HG02588 (cell line): ENCODE results near the gene KRTAP5-11.
"Not testable (repeated sequence)": the region's sequence is repeated elsewhere in the genome, so short reads cannot be mapped to it uniquely, and the experiment has no call there.

ENCODE experiments used
- ATAC-seq: cut with Tn5 transposase; IDR thresholded peaks from one replicate; pipeline ENCODE4 v1.9.1; 2021; ENCODE audit warnings: mild to moderate bottlenecking, moderate library complexity; ENCODE audit not compliant: unreplicated experiment

The KRTAP5-11 gene, protein sequence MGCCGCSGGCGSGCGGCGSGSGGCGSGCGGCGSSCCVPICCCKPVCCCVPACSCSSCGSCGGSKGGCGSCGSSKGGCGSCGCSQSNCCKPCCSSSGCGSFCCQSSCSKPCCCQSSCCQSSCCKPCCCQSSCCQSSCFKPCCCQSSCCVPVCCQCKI

DNA sequence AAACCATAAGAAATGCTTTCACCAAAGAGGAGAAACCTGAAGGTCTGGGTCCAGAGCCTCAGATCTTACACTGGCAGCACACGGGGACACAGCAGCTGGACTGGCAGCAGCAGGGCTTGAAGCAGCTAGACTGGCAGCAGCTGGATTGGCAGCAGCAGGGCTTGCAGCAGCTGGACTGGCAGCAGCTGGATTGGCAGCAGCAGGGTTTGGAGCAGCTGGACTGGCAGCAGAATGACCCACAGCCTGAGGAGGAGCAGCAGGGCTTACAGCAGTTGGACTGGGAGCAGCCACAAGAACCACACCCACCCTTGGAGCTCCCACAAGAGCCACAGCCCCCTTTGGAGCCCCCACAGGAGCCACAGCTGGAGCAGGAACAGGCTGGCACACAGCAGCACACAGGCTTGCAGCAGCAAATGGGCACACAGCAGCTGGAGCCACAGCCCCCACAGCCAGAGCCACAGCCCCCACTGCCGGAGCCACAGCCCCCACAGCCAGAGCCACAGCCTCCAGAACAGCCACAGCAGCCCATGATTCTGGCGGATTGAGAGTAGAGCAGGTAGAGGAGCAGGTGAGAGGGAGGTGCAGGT lies at the start of gene KRTAP5-11:
Gene KRTAP5-11, minus strand, starts transcription at position 567 of the 587 bp plus-strand sequence. Its CDS starts 38 bp downstream, at position 529.
- no peak for ATAC-seq

DNA sequence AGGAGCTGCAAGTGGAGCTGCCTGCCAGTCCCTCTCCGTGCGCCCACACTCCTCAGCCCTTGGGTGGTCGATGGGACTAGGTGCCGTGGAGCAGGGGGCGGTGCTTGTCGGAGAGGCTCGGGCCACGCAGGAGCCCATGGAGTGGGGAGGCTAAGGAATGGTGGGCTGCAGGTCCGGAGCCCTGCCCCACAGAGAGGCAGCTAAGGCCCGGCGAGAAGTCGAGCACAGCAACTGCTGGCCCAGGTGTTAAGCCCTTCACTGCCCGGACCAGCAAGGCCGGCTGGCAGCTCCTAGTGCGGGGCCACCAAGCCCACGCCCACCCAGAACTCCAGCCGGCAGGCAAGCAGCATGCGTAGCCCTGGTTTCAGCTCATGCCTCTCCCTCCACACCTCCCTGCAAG lies 48.9 kb upstream of the KRTAP5-11 start:
- not testable (repeated sequence) for ATAC-seq

DNA sequence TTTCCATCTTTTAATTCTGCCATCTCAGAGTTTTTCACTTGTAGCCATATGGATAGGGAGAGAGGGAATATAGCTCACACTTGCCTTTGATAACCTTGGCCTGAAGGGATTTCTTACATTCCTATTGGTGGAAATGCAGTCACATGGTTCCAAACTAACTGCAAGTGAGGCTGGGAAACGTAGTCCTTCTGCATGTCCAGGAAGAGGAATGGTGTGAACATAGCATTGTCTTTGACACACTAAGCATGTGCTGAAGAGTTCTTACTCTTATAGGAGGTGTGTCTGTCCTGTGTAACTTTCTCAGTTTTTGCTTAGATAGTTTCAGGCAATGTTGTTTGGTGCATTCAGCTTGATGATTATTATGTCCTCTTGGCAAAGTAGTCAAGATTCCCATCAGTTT lies 47.4 kb upstream of the KRTAP5-11 start:
- ATAC-seq = not testable (repeated sequence)

DNA sequence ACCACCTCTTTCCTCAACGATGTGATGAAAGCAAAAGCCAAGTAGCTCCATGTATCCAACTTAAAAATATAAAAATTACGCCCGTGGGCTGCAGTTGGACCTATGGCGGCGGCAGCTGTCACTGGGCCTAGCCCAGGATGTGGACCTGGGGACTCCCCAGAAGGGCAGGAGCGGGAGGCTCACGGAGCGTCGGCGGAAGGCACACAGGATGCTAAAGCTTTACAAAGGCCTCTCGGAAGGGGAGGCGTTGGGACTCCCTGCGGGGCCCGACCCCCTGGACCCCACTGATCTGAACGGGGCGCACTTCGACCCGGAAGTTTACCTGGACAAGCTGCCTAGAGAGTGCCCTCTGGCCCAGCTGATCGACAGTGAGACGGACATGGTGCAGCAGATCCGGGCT lies 46.3 kb upstream of the KRTAP5-11 start:
- not testable (repeated sequence) for ATAC-seq

DNA sequence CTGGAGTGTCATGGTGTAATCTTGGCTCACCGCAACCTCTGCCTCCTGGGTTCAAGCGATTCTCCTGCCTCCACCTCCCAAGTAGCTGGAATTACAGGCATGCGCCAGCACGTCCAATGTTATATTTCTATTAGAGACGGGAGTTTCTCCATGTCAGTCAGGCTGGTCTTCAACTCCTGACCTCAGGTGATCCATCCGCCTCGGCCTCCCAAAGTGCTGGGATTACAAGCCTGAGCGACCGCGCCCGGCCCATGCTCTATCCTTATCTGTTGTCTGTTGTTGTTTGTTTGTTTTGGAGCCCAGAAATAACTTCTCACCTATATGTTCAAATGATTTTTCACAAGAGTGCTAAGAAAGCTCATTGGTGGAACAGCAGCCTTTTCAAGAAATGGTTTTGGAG lies 40.6 kb upstream of the KRTAP5-11 start:
- ATAC-seq = not testable (repeated sequence)

DNA sequence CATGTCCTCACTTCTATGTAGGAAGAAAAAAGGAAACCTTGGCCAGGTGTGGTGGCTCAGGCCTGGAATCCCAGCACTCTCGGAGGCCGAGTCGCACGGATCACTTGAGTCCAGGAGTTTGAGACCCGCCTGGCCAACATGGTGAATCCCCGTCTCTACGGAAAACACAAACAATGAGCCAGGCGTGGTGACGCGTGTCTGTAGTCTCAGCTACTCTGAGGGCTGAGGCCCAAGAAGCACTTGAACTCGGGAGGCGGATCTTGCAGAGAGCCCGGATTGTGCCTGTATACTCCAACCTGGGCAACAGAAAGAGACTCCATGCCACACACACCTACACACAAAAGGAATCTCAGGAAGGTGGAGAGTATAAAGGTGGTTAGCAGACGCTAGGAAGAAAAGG lies 39.9 kb upstream of the KRTAP5-11 start:
- ATAC-seq = not testable (repeated sequence)

DNA sequence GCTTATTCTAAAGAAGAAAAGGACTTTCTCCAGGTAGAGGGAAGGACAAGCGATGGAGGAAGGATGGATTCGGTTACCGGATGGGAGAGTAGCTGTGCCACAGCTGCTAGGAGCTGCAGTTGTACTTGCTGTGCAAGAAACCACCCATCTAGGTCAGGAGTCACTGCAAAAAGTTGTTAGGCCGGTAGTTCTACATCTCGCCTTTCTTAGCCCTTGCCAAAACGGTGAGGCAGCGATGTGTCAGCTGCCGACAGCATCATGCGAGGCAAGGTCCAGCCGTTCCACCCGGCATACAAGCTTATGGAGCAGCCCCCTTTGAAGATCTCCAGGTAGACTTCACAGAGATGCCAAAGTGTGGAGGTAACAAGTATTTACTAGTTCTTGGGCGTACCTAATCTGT lies 32.3 kb upstream of the KRTAP5-11 start:
- not testable (repeated sequence) for ATAC-seq

DNA sequence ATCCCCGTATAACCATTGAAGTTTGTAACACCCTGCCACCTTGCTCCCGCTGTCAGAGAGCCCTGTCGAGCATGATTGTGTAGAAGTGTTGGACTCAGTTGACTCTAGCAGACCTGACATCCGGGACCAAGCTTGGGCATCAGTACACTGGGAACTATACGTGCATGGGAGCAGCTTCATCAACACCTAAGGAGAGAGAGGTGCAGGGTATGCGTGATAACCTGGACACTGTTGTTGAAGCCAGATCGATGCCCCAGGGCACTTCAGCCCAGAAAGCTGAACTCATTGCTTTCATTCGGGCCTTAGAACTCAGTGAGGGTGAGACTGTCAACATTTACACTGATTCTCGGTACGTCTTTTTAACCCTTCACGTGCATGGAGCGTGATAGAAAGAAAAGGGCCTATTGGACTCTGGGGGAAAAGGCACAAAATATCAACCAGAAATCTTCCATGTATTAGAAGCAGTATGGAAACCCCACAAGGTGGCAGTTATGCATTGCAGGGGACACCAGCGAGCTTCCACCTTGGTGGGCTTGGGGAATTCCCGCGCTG lies 31.8 kb upstream of the KRTAP5-11 start:
- not testable (repeated sequence) for ATAC-seq

DNA sequence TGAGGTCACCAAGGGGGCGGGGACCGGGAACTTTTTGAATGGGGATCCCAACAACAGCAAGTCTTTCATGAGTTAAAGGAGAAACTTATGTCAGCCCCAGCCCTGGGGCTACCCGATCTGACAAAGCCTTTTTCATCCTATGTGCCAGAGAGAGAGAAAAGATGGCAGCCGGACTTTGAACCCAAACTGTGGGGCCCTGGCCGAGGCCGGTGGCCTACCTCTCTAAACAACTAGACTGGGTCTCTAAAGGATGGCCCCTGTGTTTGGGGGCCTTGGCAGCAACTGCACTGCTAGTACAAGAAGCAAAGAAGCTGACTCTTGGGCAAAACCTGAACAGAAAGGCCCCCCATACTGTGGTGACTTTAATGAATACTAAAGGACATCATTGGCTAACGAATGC lies 31.3 kb upstream of the KRTAP5-11 start:
- ATAC-seq = not testable (repeated sequence)

DNA sequence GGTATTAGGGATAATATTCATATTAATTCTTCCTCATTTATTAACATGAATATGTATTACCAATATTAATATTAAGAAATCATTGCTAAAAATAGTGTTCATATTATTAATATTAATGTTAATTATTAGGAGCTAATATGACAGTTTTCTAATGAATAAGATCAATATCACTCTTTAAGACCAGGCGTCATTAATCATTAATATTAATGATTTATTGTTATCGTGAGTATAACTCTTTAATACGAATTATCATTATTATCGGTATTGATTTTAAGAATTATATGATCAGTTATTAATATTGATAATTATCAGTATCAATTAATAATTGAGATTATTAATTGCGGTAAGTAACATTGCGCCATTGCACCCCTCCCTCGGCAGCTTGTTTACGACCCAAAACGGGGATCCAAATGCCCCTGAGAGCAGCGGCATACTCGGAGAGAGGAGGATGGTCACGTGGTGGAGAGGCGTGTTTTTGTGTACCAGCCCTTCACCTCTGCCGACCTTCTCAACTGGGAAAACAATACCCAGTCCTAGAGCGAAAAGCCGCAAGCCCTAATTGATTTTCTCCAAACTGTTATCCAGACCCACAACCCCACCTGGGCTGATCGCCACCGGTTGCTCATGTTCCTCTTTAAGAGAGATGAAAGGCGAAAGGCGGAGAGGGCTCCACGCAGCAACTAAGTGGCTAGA lies 28.7 kb upstream of the KRTAP5-11 start:
- ATAC-seq = not testable (repeated sequence)

DNA sequence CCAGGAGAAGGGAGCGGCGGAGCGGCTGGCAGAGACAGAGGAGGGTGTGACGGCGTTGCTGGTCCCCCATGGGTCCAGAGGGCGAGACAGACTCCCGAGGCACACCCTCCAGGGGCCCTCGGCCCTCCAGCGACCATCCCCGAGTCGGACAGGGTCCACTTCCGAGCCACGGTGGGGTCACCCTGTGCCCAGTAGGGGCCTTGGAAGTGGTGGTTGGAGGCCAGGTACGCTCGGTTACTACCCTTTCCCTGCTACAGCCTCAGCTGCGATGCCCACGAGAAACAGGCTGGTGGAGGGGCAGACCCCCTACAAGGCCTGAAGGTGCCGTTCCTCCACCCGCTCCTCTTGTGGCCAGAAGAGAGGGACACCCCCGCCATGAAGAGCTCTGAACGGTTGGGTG lies 25.6 kb upstream of the KRTAP5-11 start:
- not testable (repeated sequence) for ATAC-seq

DNA sequence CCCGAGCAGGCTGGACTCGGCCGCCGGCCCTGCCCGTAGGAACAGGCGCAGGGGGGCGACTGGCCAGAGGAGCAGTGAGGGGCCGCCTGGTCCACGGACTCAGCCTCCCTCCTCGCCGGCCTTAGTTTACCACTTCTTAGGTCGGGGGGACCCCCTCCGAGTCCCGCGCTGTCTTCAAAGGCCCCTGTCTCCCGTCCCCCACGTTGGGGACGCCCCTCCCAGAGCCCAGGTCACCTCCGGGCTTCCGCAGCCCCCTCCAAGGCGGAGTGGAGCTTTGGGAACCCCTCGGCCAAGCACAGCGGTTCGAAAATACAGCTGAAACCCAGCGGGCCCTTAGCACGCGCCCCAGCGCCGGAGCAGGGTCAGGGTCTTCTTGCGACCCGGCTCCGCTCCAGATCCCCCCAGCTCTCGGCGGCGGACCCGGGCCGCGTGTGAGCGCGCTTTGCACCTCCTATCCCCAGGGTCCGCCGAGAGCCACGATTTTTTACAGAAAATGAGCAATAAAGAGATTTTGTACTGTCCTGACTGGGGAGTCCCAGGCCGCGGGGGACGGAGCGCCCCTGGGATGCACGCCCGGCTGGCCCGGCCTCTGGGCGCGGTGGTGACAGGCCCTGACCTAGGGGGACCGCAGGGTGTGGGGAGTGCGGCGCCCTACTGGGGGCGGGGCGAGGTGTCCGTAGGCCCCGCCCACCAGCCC lies 25.0 kb upstream of the KRTAP5-11 start:
- not testable (repeated sequence) for ATAC-seq

DNA sequence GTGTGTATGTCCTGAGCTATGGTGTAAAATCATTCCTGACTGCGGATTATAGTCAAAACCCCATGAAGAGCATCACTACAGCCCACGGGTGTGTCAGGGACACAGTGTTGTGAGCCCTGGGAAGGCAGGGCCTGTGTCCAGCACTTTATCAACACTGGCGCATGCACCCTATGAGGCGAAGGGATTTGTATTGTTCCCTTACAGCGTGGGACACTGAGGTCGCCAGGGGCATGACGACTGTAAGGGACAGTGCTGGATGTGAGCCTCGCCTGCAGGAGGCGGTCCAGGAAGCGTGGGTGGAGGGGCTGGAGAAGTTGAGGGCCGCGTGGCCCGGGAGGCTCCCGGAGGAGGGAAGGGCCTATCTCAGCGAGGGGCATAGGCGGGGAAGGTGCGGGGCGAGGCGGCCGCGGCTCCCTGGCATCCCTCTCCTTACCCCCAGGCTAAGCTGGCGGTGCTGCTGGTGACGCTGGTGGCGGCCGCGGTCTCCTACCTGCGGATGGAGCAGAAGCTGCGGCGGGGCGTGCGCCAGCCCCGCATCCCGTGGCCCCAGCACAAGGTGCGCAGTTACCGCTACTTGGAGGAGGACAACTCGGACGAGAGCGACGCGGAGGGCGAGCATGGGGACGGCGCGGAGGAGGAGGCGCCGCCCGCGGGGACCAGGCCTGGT lies 24.3 kb upstream of the KRTAP5-11 start:
- not testable (repeated sequence) for ATAC-seq

DNA sequence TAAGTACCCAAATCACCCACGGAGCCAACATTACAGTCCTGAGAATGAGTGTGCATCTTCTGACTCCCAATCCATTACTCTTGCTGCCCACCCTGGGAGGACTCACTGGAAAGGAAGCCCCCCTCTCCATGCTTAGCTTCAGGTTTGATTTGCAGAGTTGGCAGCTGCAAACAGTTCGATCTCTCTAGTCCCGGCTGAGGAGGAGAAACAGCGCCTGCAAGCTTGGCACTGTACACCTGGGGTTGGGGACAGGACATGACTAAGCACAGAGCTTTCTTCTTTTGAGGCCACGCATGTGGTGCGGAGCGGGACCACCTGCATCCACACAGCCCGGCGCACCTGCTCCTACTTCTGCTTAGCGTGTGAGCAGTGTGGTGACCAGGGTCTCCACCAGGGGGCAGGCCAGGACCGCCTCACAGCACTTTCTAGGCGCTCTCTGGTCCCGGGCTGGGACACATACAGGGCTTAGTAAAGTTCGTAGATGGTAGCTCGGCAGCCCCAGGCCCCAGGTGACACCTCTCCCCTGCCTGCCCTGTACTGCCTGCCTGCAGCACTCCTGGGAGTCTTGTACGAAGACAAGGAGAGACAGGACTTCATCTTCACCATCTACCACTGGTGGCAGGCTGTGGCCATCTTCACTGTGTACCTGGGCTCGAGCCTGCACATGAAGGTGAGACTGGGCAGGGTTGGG lies 22.3 kb upstream of the KRTAP5-11 start:
- ATAC-seq = not testable (repeated sequence)

DNA sequence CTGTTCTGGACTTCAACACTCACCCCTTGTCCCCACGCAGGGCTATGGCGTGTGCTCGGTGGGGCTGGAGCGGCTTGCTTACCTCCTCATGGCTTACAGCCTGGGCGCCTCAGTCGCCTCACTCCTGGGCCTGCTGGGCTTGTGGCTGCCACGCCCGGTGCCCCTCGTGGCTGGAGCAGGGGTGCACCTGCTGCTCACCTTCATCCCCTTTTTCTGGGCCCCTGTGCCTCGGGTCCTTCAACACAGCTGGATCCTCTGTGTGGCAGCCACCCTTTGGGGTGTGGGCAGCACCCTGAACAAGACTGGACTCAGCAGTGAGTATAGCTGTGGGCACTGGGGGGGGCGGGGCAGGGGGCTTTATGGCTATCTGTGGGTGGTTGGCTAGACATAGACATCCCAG lies 20.5 kb upstream of the KRTAP5-11 start:
- ATAC-seq = not testable (repeated sequence)

DNA sequence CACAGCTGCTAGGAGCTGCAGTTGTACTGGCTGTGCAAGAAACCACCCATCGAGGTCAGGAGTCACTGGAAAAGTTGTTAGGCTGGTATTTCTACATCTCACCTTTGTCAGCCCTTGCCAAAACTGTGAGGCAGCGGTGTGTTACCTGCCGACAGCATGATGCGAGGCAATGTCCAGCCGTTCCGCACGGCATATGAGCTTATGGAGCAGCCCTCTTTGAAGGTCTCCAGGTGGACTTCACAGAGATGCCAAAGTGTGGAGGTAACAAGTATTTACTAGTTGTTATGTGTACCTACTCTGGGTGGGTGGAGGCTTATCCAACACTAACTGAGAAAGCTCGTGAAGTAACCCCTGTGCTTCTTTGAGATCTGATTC lies 6.9 kb upstream of the KRTAP5-11 start:
- ATAC-seq = not testable (repeated sequence)

DNA sequence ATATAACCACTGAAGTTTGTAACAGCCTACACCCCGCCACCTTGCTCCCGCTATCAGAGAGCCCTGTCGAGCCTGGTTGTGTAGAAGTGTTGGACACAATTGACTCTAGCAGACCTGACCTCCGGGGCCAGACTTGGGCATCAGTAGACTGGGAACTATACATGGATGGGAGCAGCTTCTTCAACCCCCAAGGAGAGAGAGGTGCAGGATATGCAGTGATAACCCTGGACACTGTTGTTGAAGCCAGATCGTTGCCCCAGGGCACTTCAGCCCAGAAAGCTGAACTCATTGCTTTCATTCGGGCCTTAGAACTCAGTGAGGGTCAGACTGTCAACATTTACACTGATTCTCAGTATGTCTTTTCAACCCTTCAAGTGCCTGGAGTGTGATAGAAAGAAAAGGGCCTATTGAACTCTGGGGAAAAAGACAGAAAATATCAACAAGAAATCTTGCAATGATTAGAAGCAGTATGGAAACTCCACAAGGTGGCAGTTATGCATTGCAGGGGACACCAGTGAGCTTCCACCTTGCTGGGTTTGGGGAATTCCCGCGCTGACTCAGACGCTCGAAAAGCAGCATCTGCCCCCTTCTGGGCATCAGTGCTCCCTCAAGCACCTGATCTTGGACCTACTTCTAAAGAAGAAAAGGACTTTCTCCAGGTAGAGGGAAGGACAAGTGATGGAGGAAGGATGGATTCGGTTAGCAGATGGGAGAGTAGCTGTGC lies 6.3 kb upstream of the KRTAP5-11 start:
- not testable (repeated sequence) for ATAC-seq

DNA sequence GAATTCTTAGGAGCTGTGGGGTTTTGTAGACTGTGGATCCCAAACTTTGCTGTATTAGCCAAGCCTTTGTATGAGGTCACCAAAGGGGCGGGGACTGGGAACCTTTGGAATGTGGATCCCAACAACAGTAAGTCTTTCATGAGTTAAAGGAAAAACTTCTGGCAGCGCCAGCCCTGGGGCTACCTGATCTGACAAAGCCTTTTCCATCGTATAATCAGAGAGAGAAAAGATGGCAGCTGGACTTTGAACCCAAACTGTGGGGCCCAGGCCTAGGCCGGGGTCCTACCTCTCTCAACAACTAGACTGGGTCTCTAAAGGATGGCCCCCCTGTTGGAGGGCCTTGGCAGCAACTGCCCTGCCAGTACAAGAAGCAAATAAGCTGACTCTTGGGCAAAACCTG lies 5.6 kb upstream of the KRTAP5-11 start:
- not testable (repeated sequence) for ATAC-seq

DNA sequence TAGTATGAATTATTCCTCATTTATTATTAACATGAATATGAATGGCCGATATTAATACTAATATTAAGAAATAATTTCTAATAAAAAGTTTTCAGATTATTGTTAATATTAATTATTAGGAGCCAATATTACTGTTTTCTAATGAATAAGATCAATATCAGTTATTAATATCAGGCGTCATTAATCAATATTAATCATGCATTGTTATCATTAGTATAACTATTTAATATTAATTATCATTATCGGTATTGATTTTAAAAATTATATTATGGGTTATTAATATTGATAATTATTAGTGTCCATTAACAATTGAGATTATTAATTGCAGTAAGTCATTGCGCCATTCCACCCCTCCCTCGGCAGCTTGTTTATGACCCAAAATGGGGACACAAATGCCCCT lies 3.0 kb upstream of the KRTAP5-11 start:
- not testable (repeated sequence) for ATAC-seq
